Adrenal gland (tissue), 12 donors: ENCODE results near the gene SIL1. TPM values are rescaled to one million over a fixed set of nuclear protein-coding genes. Genes with fewer than 3 reads are reported as not detected.

ENCODE experiments used
- DNase-seq, 7 donors: peaks; one replicate each; pipeline ENCODE4 v3.0.0-alpha.2; 2019 to 2020
- H3K27ac ChIP-seq, 5 donors: fragments of 200-600 bp; sonication (generic) in 4 of 5; 1 replicate in 3 of 5; 2 replicates in 2 of 5; pipeline versions ENCODE4 v1.5.1 to v1.8.0; 2016 to 2020; ENCODE audit warnings: mild to moderate bottlenecking in 1 of 5
- H3K27me3 ChIP-seq: fragments of 200-600 bp; 2 replicates; pipeline ENCODE4 v1.8.0; 2021
- H3K36me3 ChIP-seq, 2 donors: fragments of 200-600 bp; replicated peaks in 1 of 2; 1 replicate in 1 of 2; 2 replicates in 1 of 2; pipeline versions ENCODE4 v1.5.1 to v1.8.0; 2018 to 2022
- H3K4me1 ChIP-seq, 2 donors: fragments of 200-600 bp; replicated peaks in 1 of 2; 1 replicate in 1 of 2; 2 replicates in 1 of 2; pipeline versions ENCODE4 v1.5.1 to v1.8.0; 2018 to 2021
- H3K4me3 ChIP-seq, 4 donors: fragments of 200-600 bp; sonication (generic) in 3 of 4; one replicate each; pipeline ENCODE4 v1.5.1; 2016 to 2018
- H3K9me3 ChIP-seq, 3 donors: fragments of 200-600 bp; sonication (generic) in 1 of 3; replicated peaks in 1 of 3; 1 replicate in 2 of 3; 2 replicates in 1 of 3; pipeline versions ENCODE4 v1.5.1 to v1.8.0; 2016 to 2021
- POLR2A ChIP-seq, 2 donors: fragments of 450-650 bp; IDR thresholded peaks; one replicate each; pipeline ENCODE4 v1.6.1; 2017; ENCODE audit warnings: antibody characterized with exemption in 2 of 2, mild to moderate bottlenecking in 2 of 2, moderate library complexity in 1 of 2
- WGBS, 4 donors: extraction: QIAGEN DNeasy Blood & Tissue Kit in 2 of 4; methylation state at CpG; one replicate each; pipeline versions ENCODE4 v1.1.5 to v1.1.7; 2013 to 2017; 5-methylcytosine and 5-hydroxymethylcytosine counted together
- intact Hi-C, 2 donors: fragments of 100-400 bp; cut with DNase I; formaldehyde crosslinking; loops; one replicate each; pipeline versions ENCODE4 v1.14.1 to v1.15.0; 2022 to 2023
- polyA plus RNA-seq, 3 donors: library from polyadenylated mRNA; stranded (reverse); fragments of 200-250 nt in 2 of 3; fragments of 350-450 nt in 1 of 3; fragmentation: Illumina TruSeq in 1 of 3; extraction: RNeasy Lipid Tissue Mini Kit (QIAGEN cat#74804) in 1 of 3; gene quantifications; one replicate each; pipeline ENCODE4 v1.2.3, GENCODE V29; 2013 to 2014
- total RNA-seq, 9 donors: library from RNA; depleted of rRNA in 4 of 9; stranded (reverse); fragments of >200 nt in 4 of 9; fragments of 120-200 nt in 1 of 9; fragmentation: NEBNext Ultra II Directional in 1 of 9; extraction: Animal tissue kit (Norgen Biotek cat#: 25700) in 1 of 9; gene quantifications; one replicate each; pipeline versions ENCODE4 v1.1.0 to v1.2.4, GENCODE V29; 2013 to 2023
- TF ChIP-seq, protein P1 (sequence below), 6 experiments: fragments of 450-650 bp in 4 of 6; fragments of 200-600 bp in 2 of 6; sonication (generic) in 1 of 6; IDR thresholded peaks; 1 replicate in 5 of 6; 2 replicates in 1 of 6; pipeline versions ENCODE4 v1.5.1 to v1.8.0; 2016 to 2021; ENCODE audit warnings: antibody characterized with exemption in 6 of 6, mild to moderate bottlenecking in 2 of 6, moderate library complexity in 1 of 6
- donor health status: healthy with polysubstance abuse.
- donor health status: Bipolar disorder and iron deficiency.
- donor health status: DM: yes; HTN: yes; CAD: no.
- donor health status: DM: no; HTN: no; CAD: no.
- donor health status: DM: no; HTN: no; CAD: no.
- donor health status: DM: yes; HTN: yes; CAD: no.

The SIL1 gene
- total and polyA plus RNA-seq, 12 donors, result 81.9 to 313 (median 142) TPM

DNA sequence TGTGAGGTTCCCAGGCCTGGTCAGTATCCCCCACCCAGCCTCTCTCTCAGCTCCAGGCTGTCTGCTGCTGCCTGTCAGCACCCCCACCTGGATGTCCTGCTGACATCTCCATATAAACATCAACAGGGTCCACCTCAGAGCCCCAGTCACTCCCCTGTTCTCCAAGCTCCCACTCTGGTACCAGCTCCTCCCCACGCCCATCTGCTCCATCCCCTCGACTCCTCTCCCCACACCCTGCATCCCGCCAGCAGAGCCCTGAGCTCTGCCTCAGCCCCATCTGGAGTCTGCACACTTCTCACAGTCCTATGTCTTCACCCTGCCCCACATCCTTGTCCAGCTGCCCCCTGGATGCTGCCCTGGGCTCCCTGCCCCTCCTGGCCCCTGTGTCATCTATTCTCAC lies 255.3 kb downstream of the SIL1 start:
- no peaks in the 10 kb centered on the region for H3K9me3 ChIP-seq
- H3K4me3 ChIP-seq, result no peak overlapping the region
- no peaks in the 10 kb centered on the region for H3K27me3 ChIP-seq
- peaks cover 0 to 11% of the 10 kb centered on the region in 2 donors for H3K4me1 ChIP-seq
- no peak overlapping the region for H3K27ac ChIP-seq
- peaks cover 0 to 12% of the 10 kb centered on the region in 2 donors for H3K36me3 ChIP-seq
- TF ChIP-seq, protein P1, sequence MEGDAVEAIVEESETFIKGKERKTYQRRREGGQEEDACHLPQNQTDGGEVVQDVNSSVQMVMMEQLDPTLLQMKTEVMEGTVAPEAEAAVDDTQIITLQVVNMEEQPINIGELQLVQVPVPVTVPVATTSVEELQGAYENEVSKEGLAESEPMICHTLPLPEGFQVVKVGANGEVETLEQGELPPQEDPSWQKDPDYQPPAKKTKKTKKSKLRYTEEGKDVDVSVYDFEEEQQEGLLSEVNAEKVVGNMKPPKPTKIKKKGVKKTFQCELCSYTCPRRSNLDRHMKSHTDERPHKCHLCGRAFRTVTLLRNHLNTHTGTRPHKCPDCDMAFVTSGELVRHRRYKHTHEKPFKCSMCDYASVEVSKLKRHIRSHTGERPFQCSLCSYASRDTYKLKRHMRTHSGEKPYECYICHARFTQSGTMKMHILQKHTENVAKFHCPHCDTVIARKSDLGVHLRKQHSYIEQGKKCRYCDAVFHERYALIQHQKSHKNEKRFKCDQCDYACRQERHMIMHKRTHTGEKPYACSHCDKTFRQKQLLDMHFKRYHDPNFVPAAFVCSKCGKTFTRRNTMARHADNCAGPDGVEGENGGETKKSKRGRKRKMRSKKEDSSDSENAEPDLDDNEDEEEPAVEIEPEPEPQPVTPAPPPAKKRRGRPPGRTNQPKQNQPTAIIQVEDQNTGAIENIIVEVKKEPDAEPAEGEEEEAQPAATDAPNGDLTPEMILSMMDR (IDR thresholded peaks at IDR 0.05), result no peak
- TF ChIP-seq POLR2A (IDR thresholded peaks at IDR 0.05), result no peak
- DNase-seq, result peak in 2 of 7 donors; percentile 10 to 50
- WGBS, 4 donors, result 87 to 94% (median 91%) methylated on average over 3 of the region's 3 CpGs
- intact Hi-C loops, result no loop called here

DNA sequence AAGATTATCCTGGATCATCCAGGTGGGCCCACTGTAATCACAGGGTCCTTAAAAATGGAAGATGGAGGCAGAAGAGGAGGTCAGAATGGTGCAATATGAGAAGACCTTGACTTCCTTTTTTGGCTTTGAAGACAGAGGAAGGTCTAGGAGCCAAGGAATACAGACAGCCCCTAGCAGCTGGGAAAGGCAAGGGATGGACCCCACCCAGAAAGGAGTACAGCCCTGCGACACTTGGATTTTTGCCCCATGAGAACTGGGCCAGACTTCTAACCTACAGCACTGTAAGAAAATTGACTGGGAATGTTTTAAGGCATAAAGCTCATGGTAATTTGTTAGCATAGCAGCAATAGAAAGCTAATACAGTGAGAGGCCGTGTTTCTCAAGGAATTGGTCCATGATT lies 256.1 kb downstream of the SIL1 start:
- DNase-seq, result no peak
- Histone ChIP-seq H3K36me3 (peaks cover 0 to 10% of the 10 kb centered on the region in 2 donors), H3K27me3 (no peaks in the 10 kb centered on the region), H3K27ac (no peak overlapping the region), H3K9me3 (no peaks in the 10 kb centered on the region), H3K4me1 (peaks cover 0 to 11% of the 10 kb centered on the region in 2 donors), H3K4me3 (no peak overlapping the region)
- WGBS, 4 donors, result 82 to 91% (median 87%) methylated on average over 2 of the region's 2 CpGs
- intact Hi-C loops, result no loop called here
- TF ChIP-seq POLR2A (IDR thresholded peaks at IDR 0.05), result no peak
- TF ChIP-seq, protein P1 (IDR thresholded peaks at IDR 0.05), result no peak

DNA sequence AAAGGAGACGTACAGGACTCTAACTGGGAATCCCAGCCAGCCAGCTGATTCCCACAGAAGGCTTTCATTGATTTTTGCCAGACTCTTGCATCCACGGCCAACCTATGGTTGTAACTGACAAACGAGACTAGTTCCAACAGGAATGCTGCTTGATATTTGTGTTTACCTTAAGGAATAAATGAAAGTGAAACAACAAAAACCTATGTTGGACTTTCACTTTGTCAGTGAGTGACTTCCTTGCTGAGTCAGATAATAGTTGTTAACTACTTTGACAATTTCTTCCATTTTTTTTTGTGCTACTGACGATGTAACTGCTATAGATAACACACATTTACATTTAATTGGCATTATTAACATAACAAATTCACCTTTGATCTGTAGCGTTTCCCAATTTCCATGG lies 259.6 kb downstream of the SIL1 start:
- intact Hi-C loops, result no loop called here
- H3K4me1 ChIP-seq, result no peaks in the 10 kb centered on the region
- WGBS, 4 donors, result 87 to 91% (median 88%) methylated on average over 5 of the region's 5 CpGs
- H3K27me3 ChIP-seq, result no peaks in the 10 kb centered on the region
- H3K27ac ChIP-seq, result no peak overlapping the region
- no peaks in the 10 kb centered on the region for H3K9me3 ChIP-seq
- no peak overlapping the region for H3K4me3 ChIP-seq
- peaks cover 0 to 18% of the 10 kb centered on the region in 2 donors for H3K36me3 ChIP-seq
- TF ChIP-seq POLR2A (IDR thresholded peaks at IDR 0.05), result no peak
- TF ChIP-seq, protein P1 (IDR thresholded peaks at IDR 0.05), result no peak
- DNase-seq, result no peak

DNA sequence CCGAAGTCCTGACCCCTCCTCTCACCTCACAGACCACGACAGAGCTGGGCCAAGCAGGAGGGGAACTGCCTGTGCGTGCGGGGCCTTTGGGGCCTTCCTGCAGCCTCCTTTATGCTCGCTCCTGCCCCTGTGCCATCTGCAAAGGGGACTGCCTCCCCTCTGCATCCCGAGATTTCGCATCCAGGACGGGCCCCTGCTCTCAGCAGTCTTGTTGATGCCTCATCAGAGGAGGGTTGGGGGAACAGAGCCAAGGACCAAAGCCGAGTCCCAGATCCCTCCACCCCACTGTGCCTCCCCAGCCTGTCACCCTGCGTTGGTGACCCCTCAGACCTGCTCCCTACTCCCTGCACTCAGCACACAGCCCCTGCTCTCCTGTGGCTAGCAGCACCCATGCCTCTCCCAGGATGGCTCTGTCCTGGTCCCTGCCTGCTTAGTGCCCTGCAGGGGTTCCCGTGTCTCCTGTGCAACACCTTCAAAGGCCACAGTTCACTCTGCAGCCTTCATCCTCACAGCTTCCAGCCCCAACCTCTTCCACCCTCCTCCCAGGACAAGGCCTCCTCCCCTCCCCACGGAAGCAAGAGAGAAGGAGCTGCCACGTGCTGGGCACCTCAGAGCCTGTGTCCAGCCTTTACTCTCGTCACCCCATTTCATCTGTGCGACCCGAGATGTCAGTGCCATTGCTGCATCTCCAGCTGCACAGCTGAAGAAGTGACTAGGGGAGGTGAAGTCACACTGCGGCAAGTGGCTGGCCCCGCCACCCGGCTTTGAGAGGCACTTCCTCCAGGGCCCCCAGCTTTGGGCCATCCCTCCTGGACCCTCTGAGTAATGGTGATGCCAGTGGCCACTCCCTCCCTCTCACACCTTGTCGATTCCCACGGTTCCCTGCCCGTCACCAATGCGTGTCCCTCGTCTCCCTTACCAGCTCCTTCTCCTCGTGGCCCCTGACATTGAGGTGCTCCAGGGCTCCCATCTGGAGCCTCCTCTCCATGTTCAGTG lies 260.5 kb downstream of the SIL1 start:
- H3K27ac ChIP-seq, result peak overlapping the region in 1 of 5 donors; percentile 11
- peak in 2 of 7 donors; percentile 25 to 53 for DNase-seq

More for the DNA sequence above, 260.5 kb downstream of the SIL1 start:
- intact Hi-C loops, result no loop called here
- WGBS, 4 donors, result 87 to 93% (median 90%) methylated on average over 21 to 25 of the region's 25 CpGs
- H3K4me3 ChIP-seq, result no peak overlapping the region
- peaks cover 0 to 27% of the 10 kb centered on the region in 2 donors for H3K36me3 ChIP-seq
- H3K4me1 ChIP-seq, result no peaks in the 10 kb centered on the region
- H3K27me3 ChIP-seq, result no peaks in the 10 kb centered on the region
- no peak for TF ChIP-seq POLR2A (IDR thresholded peaks at IDR 0.05)
- TF ChIP-seq, protein P1 (IDR thresholded peaks at IDR 0.05), result no peak
- H3K9me3 ChIP-seq, result no peaks in the 10 kb centered on the region
